Measurements from ENCODE around the gene TMEM247. TPM values are rescaled to one million over a fixed set of nuclear protein-coding genes. Genes with fewer than 3 reads are reported as not detected.

The TMEM247 gene
- polyA plus RNA-seq, 1 of the 3 experiments (the other 2 are of a cell fraction): not detected

DNA sequence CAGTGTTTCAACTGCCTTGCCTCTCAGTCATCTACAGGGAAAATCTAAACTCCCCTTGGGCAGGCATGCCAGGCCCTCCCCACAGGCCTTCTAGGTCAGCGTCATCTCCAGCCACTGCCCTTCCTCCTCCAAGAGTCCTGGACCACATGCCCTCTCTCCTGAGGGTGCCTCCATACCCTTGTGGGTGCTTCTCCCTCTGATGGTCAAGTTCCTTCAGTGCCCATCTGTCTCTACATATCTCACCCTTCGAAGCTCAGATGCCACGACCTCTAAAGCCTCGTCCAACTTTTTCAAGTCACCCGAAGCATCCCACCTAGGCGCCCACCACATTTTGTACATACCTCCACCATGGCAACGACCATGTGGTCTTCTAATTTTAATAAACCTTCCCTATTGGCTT is 22.6 kb upstream of the TMEM247 start:
- no peak overlapping the region for H3K4me2 ChIP-seq
- POLR2A ChIA-PET: no interaction called here
- no peak overlapping the region for H3K27ac ChIP-seq (ENCODE audit: low read depth in 2 of 2, low read length in 1 of 2)
- H3K36me3 ChIP-seq (replicated peaks in 1 of 2; ENCODE audit: control insufficient read depth in 1 of 2, insufficient read depth in 2 of 2, low read length in 1 of 2): no peaks in the 10 kb centered on the region
- WGBS (ENCODE audit: low lambda C conversion rate): 74% methylated on average over 7 of the region's 7 CpGs
- no peaks in the 10 kb centered on the region for H3K9me2 ChIP-seq
- no peaks in the 10 kb centered on the region for H4K20me1 ChIP-seq (ENCODE audit: insufficient read depth)
- H3K4me3 ChIP-seq (ENCODE audit: low read depth in 2 of 2, low read length in 1 of 2): no peak overlapping the region
- TF ChIP-seq FOXM1 (IDR thresholded peaks at IDR 0.05; ENCODE audit: low read depth) (no peak), IRF3 (IDR thresholded peaks at IDR 0.05; ENCODE audit: low read depth, low read length) (no peak)
- TF ChIP-seq, protein P1, sequence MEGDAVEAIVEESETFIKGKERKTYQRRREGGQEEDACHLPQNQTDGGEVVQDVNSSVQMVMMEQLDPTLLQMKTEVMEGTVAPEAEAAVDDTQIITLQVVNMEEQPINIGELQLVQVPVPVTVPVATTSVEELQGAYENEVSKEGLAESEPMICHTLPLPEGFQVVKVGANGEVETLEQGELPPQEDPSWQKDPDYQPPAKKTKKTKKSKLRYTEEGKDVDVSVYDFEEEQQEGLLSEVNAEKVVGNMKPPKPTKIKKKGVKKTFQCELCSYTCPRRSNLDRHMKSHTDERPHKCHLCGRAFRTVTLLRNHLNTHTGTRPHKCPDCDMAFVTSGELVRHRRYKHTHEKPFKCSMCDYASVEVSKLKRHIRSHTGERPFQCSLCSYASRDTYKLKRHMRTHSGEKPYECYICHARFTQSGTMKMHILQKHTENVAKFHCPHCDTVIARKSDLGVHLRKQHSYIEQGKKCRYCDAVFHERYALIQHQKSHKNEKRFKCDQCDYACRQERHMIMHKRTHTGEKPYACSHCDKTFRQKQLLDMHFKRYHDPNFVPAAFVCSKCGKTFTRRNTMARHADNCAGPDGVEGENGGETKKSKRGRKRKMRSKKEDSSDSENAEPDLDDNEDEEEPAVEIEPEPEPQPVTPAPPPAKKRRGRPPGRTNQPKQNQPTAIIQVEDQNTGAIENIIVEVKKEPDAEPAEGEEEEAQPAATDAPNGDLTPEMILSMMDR (IDR thresholded peaks at IDR 0.05): no peak
- TF ChIP-seq, protein P2, sequence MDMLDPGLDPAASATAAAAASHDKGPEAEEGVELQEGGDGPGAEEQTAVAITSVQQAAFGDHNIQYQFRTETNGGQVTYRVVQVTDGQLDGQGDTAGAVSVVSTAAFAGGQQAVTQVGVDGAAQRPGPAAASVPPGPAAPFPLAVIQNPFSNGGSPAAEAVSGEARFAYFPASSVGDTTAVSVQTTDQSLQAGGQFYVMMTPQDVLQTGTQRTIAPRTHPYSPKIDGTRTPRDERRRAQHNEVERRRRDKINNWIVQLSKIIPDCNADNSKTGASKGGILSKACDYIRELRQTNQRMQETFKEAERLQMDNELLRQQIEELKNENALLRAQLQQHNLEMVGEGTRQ (IDR thresholded peaks at IDR 0.05; ENCODE audit: borderline replicate concordance, low read depth, low read length): no peak
- no peaks in the 10 kb centered on the region for H3K9me3 ChIP-seq
- no peak overlapping the region for H2AFZ ChIP-seq (ENCODE audit: low read depth)
- no peaks in the 10 kb centered on the region for H3K79me2 ChIP-seq (ENCODE audit: insufficient read depth)
- H3K27me3 ChIP-seq (ENCODE audit: insufficient read depth): no peaks in the 10 kb centered on the region
- no peak overlapping the region for H3K9ac ChIP-seq
- no peaks in the 10 kb centered on the region for H3F3A ChIP-seq (replicated peaks; ENCODE audit: insufficient read depth)
- peaks cover 0 to 17% of the 10 kb centered on the region in 2 experiments; a peak in 1 of 4 replicates for H3K4me1 ChIP-seq (ENCODE audit: control insufficient read depth in 1 of 2, insufficient read depth in 2 of 2, low read depth in 1 of 2, low read length in 1 of 2)
- no peak for DNase-seq
- CTCF ChIA-PET: interaction anchor here (1.0 to 5.9 kb wide), 3 partner anchors 90 to 463 kb away, joined by 3 to 30 read pairs (median 6); no protein-coding TSS in a partner anchor

- ChIA-PET POLR2A (no interaction called here), CTCF (interaction anchor here (0.7 to 5.9 kb wide), 13 partner anchors 45 to 815 kb away, joined by 3 to 30 read pairs (median 4); no protein-coding TSS in a partner anchor)
- 83% methylated on average over 9 of the region's 9 CpGs for WGBS (ENCODE audit: low lambda C conversion rate)
- no peak for DNase-seq
- Histone ChIP-seq H3K9me3 (no peaks in the 10 kb centered on the region), H3K4me3 (ENCODE audit: low read depth in 2 of 2, low read length in 1 of 2) (no peak overlapping the region), H3K27ac (ENCODE audit: low read depth in 2 of 2, low read length in 1 of 2) (no peak overlapping the region), H4K20me1 (ENCODE audit: insufficient read depth) (no peaks in the 10 kb centered on the region), H3K9ac (no peak overlapping the region), H3K27me3 (ENCODE audit: insufficient read depth) (no peaks in the 10 kb centered on the region), H2AFZ (ENCODE audit: low read depth) (no peak overlapping the region), H3K4me2 (no peak overlapping the region), H3K9me2 (no peaks in the 10 kb centered on the region), H3F3A (replicated peaks; ENCODE audit: insufficient read depth) (no peaks in the 10 kb centered on the region), H3K36me3 (replicated peaks in 1 of 2; ENCODE audit: control insufficient read depth in 1 of 2, insufficient read depth in 2 of 2, low read length in 1 of 2) (no peaks in the 10 kb centered on the region), H3K4me1 (ENCODE audit: control insufficient read depth in 1 of 2, insufficient read depth in 2 of 2, low read depth in 1 of 2, low read length in 1 of 2) (peaks cover 0 to 17% of the 10 kb centered on the region in 2 experiments; a peak in 1 of 4 replicates), H3K79me2 (ENCODE audit: insufficient read depth) (no peaks in the 10 kb centered on the region)
- TF ChIP-seq RXRA (IDR thresholded peaks at IDR 0.05; ENCODE audit: borderline replicate concordance, low read depth): no peak
- TF ChIP-seq EP300 (IDR thresholded peaks at IDR 0.05; ENCODE audit: borderline replicate concordance in 1 of 2, low read depth in 1 of 2, low read length in 1 of 2): no peak
- no peak for TF ChIP-seq MEF2A (IDR thresholded peaks at IDR 0.05; ENCODE audit: borderline replicate concordance, low read depth)
- no peak for TF ChIP-seq NRF1 (IDR thresholded peaks at IDR 0.05; ENCODE audit: low read depth, low read length)
- TF ChIP-seq, protein P3, sequence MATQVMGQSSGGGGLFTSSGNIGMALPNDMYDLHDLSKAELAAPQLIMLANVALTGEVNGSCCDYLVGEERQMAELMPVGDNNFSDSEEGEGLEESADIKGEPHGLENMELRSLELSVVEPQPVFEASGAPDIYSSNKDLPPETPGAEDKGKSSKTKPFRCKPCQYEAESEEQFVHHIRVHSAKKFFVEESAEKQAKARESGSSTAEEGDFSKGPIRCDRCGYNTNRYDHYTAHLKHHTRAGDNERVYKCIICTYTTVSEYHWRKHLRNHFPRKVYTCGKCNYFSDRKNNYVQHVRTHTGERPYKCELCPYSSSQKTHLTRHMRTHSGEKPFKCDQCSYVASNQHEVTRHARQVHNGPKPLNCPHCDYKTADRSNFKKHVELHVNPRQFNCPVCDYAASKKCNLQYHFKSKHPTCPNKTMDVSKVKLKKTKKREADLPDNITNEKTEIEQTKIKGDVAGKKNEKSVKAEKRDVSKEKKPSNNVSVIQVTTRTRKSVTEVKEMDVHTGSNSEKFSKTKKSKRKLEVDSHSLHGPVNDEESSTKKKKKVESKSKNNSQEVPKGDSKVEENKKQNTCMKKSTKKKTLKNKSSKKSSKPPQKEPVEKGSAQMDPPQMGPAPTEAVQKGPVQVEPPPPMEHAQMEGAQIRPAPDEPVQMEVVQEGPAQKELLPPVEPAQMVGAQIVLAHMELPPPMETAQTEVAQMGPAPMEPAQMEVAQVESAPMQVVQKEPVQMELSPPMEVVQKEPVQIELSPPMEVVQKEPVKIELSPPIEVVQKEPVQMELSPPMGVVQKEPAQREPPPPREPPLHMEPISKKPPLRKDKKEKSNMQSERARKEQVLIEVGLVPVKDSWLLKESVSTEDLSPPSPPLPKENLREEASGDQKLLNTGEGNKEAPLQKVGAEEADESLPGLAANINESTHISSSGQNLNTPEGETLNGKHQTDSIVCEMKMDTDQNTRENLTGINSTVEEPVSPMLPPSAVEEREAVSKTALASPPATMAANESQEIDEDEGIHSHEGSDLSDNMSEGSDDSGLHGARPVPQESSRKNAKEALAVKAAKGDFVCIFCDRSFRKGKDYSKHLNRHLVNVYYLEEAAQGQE (IDR thresholded peaks at IDR 0.05; ENCODE audit: low read depth, low read length): no peak
- TF ChIP-seq NFIC (IDR thresholded peaks at IDR 0.05; ENCODE audit: borderline replicate concordance): no peak
- TF ChIP-seq EZH2phosphoT487 (IDR thresholded peaks at IDR 0.05; ENCODE audit: borderline replicate concordance, low read depth): no peak
- TF ChIP-seq FOXJ3 (CRISPR knock-in tag; IDR thresholded peaks at IDR 0.05): no peak
Observed at GRCh38 chr2:46458763-46459500, 20.4 kb upstream of the TMEM247 start.

Measured in SK-N-SH (cell line).